Smooth muscle cell (in vitro differentiated cells): Measurements from ENCODE around the gene RRAGD. TPM values are rescaled to one million over a fixed set of nuclear protein-coding genes. Genes with fewer than 3 reads are reported as not detected.

ENCODE experiments used
- DNase-seq: peaks from one replicate; lab custom pipeline; 2025; ENCODE audit not compliant: unreplicated experiment; lab: John Stamatoyannopoulos, UW
- H2AFZ ChIP-seq: fragments of 200-600 bp; sonication (generic); 2 replicates; pipeline ENCODE4 v1.6.0; 2016; ENCODE audit warnings: antibody characterized with exemption, low read depth, mild to moderate bottlenecking
- H3F3A ChIP-seq: fragments of 200-600 bp; sonication (generic); 2 replicates; pipeline ENCODE4 v1.6.0; 2017; ENCODE audit warnings: antibody characterized with exemption, low read depth
- H3K27ac ChIP-seq: fragments of 200-600 bp; sonication (generic); 2 replicates; pipeline ENCODE4 v1.5.1; 2016; ENCODE audit warnings: low read depth, mild to moderate bottlenecking
- H3K27me3 ChIP-seq: fragments of 200-600 bp; sonication (generic); 2 replicates; pipeline ENCODE4 v1.6.1; 2016; ENCODE audit warnings: low read depth, mild to moderate bottlenecking
- H3K36me3 ChIP-seq: fragments of 200-600 bp; sonication (generic); 2 replicates; pipeline ENCODE4 v1.5.1; 2016; ENCODE audit warnings: low read depth
- H3K4me1 ChIP-seq: fragments of 200-600 bp; sonication (generic); 2 replicates; pipeline ENCODE4 v1.5.1; 2016; ENCODE audit warnings: low read depth
- H3K4me2 ChIP-seq: fragments of 200-600 bp; sonication (generic); 2 replicates; pipeline ENCODE4 v1.6.0; 2016; ENCODE audit warnings: mild to moderate bottlenecking
- H3K4me3 ChIP-seq: fragments of 200-600 bp; sonication (generic); 2 replicates; pipeline ENCODE4 v1.5.1; 2016; ENCODE audit warnings: mild to moderate bottlenecking
- H3K79me2 ChIP-seq: fragments of 200-600 bp; sonication (generic); 2 replicates; pipeline ENCODE4 v1.6.0; 2016; ENCODE audit warnings: low read depth, mild to moderate bottlenecking
- H3K9ac ChIP-seq: fragments of 200-600 bp; sonication (generic); 2 replicates; pipeline ENCODE4 v1.6.0; 2016; ENCODE audit warnings: low read depth
- H3K9me3 ChIP-seq: fragments of 200-600 bp; sonication (generic); replicated peaks from 2 replicates; pipeline ENCODE4 v1.5.1; 2016; ENCODE audit warnings: low read depth
- H4K20me1 ChIP-seq: fragments of 200-600 bp; sonication (generic); 2 replicates; pipeline ENCODE4 v1.6.0; 2016; ENCODE audit warnings: low read depth
- CTCF ChIP-seq: fragments of 200-600 bp; sonication (generic); IDR thresholded peaks from 2 replicates; pipeline ENCODE4 v1.5.1; 2017; ENCODE audit warnings: borderline replicate concordance, mild to moderate bottlenecking, antibody characterized with exemption; ENCODE audit not compliant: insufficient read depth, poor library complexity, severe bottlenecking
- whole genome bisulfite sequencing: methylation state at CpG from one replicate; pipeline ENCODE4 v1.1.7; 2016; ENCODE audit warnings: low lambda C conversion rate; 5-methylcytosine and 5-hydroxymethylcytosine counted together
- polyA plus RNA-seq: library from polyadenylated mRNA; unstranded; fragments of >200 nt; fragmentation: Nextera tagmentation; extraction: Ambion mirVana; gene quantifications from 2 replicates; pipeline ENCODE4 v1.2.1, GENCODE V29; 2016
- total RNA-seq: library from RNA; depleted of rRNA; stranded (reverse); fragments of >200 nt; gene quantifications from 2 replicates; pipeline ENCODE4 v1.2.3, GENCODE V29; 2014

Gene RRAGD
- total and polyA plus RNA-seq, 2 experiments from 2014 or later = 1.9 to 3.5 TPM

GRCh38 chr6:89388846-89389245 is 23.2 kb downstream of the RRAGD start:
- Histone ChIP-seq H3K9me3 (no peaks in the 10 kb centered on the region), H3K9ac (no peak overlapping the region), H4K20me1 (no peaks in the 10 kb centered on the region), H3K27me3 (peaks cover 5% of the 10 kb centered on the region), H3K79me2 (no peaks in the 10 kb centered on the region), H2AFZ (no peak overlapping the region), H3K27ac (no peak overlapping the region), H3K4me3 (no peak overlapping the region), H3K4me2 (no peak overlapping the region), H3K36me3 (no peaks in the 10 kb centered on the region), H3F3A (no peaks in the 10 kb centered on the region), H3K4me1 (no peaks in the 10 kb centered on the region)
- WGBS = 92% methylated on average over 6 of the region's 6 CpGs
- TF ChIP-seq CTCF = no peak
- no peak for DNase-seq

- no peak for TF ChIP-seq CTCF
- Histone ChIP-seq H3K27ac (no peak overlapping the region), H3K4me3 (no peak overlapping the region), H2AFZ (no peak overlapping the region), H3K9me3 (no peaks in the 10 kb centered on the region), H3K4me2 (no peak overlapping the region), H3K4me1 (no peaks in the 10 kb centered on the region), H4K20me1 (no peaks in the 10 kb centered on the region), H3K27me3 (no peaks in the 10 kb centered on the region), H3K9ac (no peak overlapping the region), H3F3A (no peaks in the 10 kb centered on the region), H3K36me3 (no peaks in the 10 kb centered on the region), H3K79me2 (no peaks in the 10 kb centered on the region)
- WGBS = 90% methylated on average over 9 of the region's 9 CpGs
- DNase-seq = no peak
Measured at GRCh38 chr6:89387516-89388201, 24.4 kb downstream of the RRAGD start.

GRCh38 chr6:89386917-89387491 is 25.1 kb downstream of the RRAGD start:
- no peaks in the 10 kb centered on the region for H3F3A ChIP-seq
- no peaks in the 10 kb centered on the region for H3K9me3 ChIP-seq
- no peak for DNase-seq
- no peaks in the 10 kb centered on the region for H4K20me1 ChIP-seq
- no peak overlapping the region for H3K4me2 ChIP-seq
- no peaks in the 10 kb centered on the region for H3K79me2 ChIP-seq
- no peak overlapping the region for H3K4me3 ChIP-seq
- H3K36me3 ChIP-seq = no peaks in the 10 kb centered on the region
- WGBS = 97% methylated on average over 6 of the region's 6 CpGs
- no peaks in the 10 kb centered on the region for H3K4me1 ChIP-seq
- H3K27me3 ChIP-seq = no peaks in the 10 kb centered on the region
- H3K27ac ChIP-seq = no peak overlapping the region
- H2AFZ ChIP-seq = no peak overlapping the region
- TF ChIP-seq CTCF = no peak
- no peak overlapping the region for H3K9ac ChIP-seq

GRCh38 chr6:89385846-89386245 is 26.2 kb downstream of the RRAGD start:
- Histone ChIP-seq H3K4me2 (no peak overlapping the region), H3F3A (no peaks in the 10 kb centered on the region), H3K4me1 (no peaks in the 10 kb centered on the region), H3K9me3 (no peaks in the 10 kb centered on the region), H3K27ac (no peak overlapping the region), H2AFZ (no peak overlapping the region), H3K79me2 (no peaks in the 10 kb centered on the region), H3K36me3 (no peaks in the 10 kb centered on the region), H3K9ac (no peak overlapping the region), H4K20me1 (no peaks in the 10 kb centered on the region), H3K4me3 (no peak overlapping the region), H3K27me3 (no peaks in the 10 kb centered on the region)
- no peak for TF ChIP-seq CTCF
- no peak for DNase-seq
- 96% methylated on average over 7 of the region's 7 CpGs for WGBS
